Measurements from ENCODE around the gene QRFP. TPM values are rescaled to one million over a fixed set of nuclear protein-coding genes. Genes with fewer than 3 reads are reported as not detected.

The QRFP gene
- total RNA-seq, 4 donors from 2014 or later = not detected

GRCh38 chr9:130888146-130888885, 8.3 kb downstream of the QRFP start:
- Histone ChIP-seq H3K27ac (no peak overlapping the region), H3K4me1 (no peaks in the 10 kb centered on the region), H3K27me3 (no peaks in the 10 kb centered on the region), H3K9me3 (no peaks in the 10 kb centered on the region), H3K4me3 (replicated peaks in 1 of 3) (no peak overlapping the region), H3K36me3 (peaks cover 70 to 76% of the 10 kb centered on the region in 2 donors)
- 91 to 92% methylated on average over 15 to 18 of the region's 22 CpGs for WGBS, 2 donors
- no peak for DNase-seq
- intact Hi-C loops (cut with DNase I) = no loop called here
- no peak for TF ChIP-seq CTCF (IDR thresholded peaks at IDR 0.05)
- no peak for TF ChIP-seq POLR2A (IDR thresholded peaks at IDR 0.05)

- intact Hi-C loops (cut with DNase I) = no loop called here
- no peak for TF ChIP-seq CTCF (IDR thresholded peaks at IDR 0.05)
- no peak for TF ChIP-seq POLR2A (IDR thresholded peaks at IDR 0.05)
- no peaks in the 10 kb centered on the region for H3K4me1 ChIP-seq
- DNase-seq = no peak
- H3K27ac ChIP-seq = no peak overlapping the region
- no peaks in the 10 kb centered on the region for H3K27me3 ChIP-seq
- WGBS, 2 donors = 93 to 94% methylated on average over 24 to 25 of the region's 25 CpGs
- H3K36me3 ChIP-seq = peaks cover 70 to 81% of the 10 kb centered on the region in 2 donors
- H3K9me3 ChIP-seq = no peaks in the 10 kb centered on the region
- no peak overlapping the region for H3K4me3 ChIP-seq (replicated peaks in 1 of 3)
These were observed 9.0 kb downstream of the QRFP start for GRCh38 chr9:130887494-130888144.

GRCh38 chr9:130886981-130887380, 9.6 kb downstream of the QRFP start:
- Histone ChIP-seq H3K27me3 (no peaks in the 10 kb centered on the region), H3K4me1 (no peaks in the 10 kb centered on the region), H3K9me3 (no peaks in the 10 kb centered on the region), H3K27ac (no peak overlapping the region), H3K4me3 (replicated peaks in 1 of 3) (no peak overlapping the region), H3K36me3 (peaks cover 75 to 80% of the 10 kb centered on the region in 2 donors)
- DNase-seq = no peak
- no peak for TF ChIP-seq POLR2A (IDR thresholded peaks at IDR 0.05)
- no peak for TF ChIP-seq CTCF (IDR thresholded peaks at IDR 0.05)
- 92 to 93% methylated on average over 23 of the region's 23 CpGs for WGBS, 2 donors
- intact Hi-C loops (cut with DNase I) = no loop called here

GRCh38 chr9:130885484-130886375, 10.9 kb downstream of the QRFP start:
- no peak for DNase-seq
- Histone ChIP-seq H3K9me3 (no peaks in the 10 kb centered on the region), H3K36me3 (peaks cover 84 to 92% of the 10 kb centered on the region in 2 donors), H3K27ac (no peak overlapping the region), H3K4me1 (no peaks in the 10 kb centered on the region), H3K27me3 (no peaks in the 10 kb centered on the region), H3K4me3 (replicated peaks in 1 of 3) (no peak overlapping the region)
- 90 to 92% methylated on average over 35 of the region's 35 CpGs for WGBS, 2 donors
- intact Hi-C loops (cut with DNase I) = no loop called here
- no peak for TF ChIP-seq CTCF (IDR thresholded peaks at IDR 0.05)
- no peak for TF ChIP-seq POLR2A (IDR thresholded peaks at IDR 0.05)

Data from thyroid gland (tissue), 4 donors.